ENCODE data around the gene BTF3L4.

Gene BTF3L4

GRCh38 chr1:52057255-52057654 is 1.2 kb downstream of the BTF3L4 start:
- H3K27ac ChIP-seq = no peak overlapping the region

GRCh38 chr1:52057876-52058415 is 1.9 kb downstream of the BTF3L4 start:
- no peak overlapping the region for H3K27ac ChIP-seq
- TF ChIP-seq ZFX (IDR thresholded peaks at IDR 0.05) (no peak), CTCF (conservative IDR thresholded peaks at IDR 0.05) (no peak)

More at GRCh38 chr1:52057255-52057654, 1.2 kb downstream of the BTF3L4 start:
- no peak for TF ChIP-seq ZFX (IDR thresholded peaks at IDR 0.05)
- no peak for TF ChIP-seq CTCF (conservative IDR thresholded peaks at IDR 0.05)

GRCh38 chr1:52059321-52059720 is 3.2 kb downstream of the BTF3L4 start:
- no peak overlapping the region for H3K27ac ChIP-seq
- TF ChIP-seq ZFX (IDR thresholded peaks at IDR 0.05) (no peak), CTCF (conservative IDR thresholded peaks at IDR 0.05) (no peak)

GRCh38 chr1:52059888-52060287 is 3.8 kb downstream of the BTF3L4 start:
- no peak for TF ChIP-seq CTCF (conservative IDR thresholded peaks at IDR 0.05)
- TF ChIP-seq ZFX (IDR thresholded peaks at IDR 0.05) = no peak
- no peak overlapping the region for H3K27ac ChIP-seq

GRCh38 chr1:52060822-52061221 is 4.7 kb downstream of the BTF3L4 start:
- no peak for TF ChIP-seq ZFX (IDR thresholded peaks at IDR 0.05)
- TF ChIP-seq CTCF (conservative IDR thresholded peaks at IDR 0.05) = no peak
- H3K27ac ChIP-seq = no peak overlapping the region

- TF ChIP-seq ZFX (IDR thresholded peaks at IDR 0.05) (no peak), CTCF (conservative IDR thresholded peaks at IDR 0.05) (no peak)
- H3K27ac ChIP-seq = no peak overlapping the region
Observed at GRCh38 chr1:52063192-52063591, 7.1 kb downstream of the BTF3L4 start.

GRCh38 chr1:52070704-52071103 is 14.6 kb downstream of the BTF3L4 start:
- H3K27ac ChIP-seq = no peak overlapping the region
- no peak for TF ChIP-seq CTCF (conservative IDR thresholded peaks at IDR 0.05)
- no peak for TF ChIP-seq ZFX (IDR thresholded peaks at IDR 0.05)
